Stimulated activated CD8-positive, alpha-beta memory T cell treated with anti-CD3 and anti-CD28 coated beads, Interleukin-15, amount 100 ng/mL, for 24 hours (primary cell): ENCODE data around the gene ACOT7.
"Not testable (repeated sequence)": the region's sequence is repeated elsewhere in the genome, so short reads cannot be mapped to it uniquely, and the experiment has no call there.

ENCODE experiments used
- DNase-seq: peaks from one replicate; pipeline ENCODE4 v3.0.0-alpha.2; 2020; ENCODE audit warnings: low read depth

The ACOT7 gene

DNA sequence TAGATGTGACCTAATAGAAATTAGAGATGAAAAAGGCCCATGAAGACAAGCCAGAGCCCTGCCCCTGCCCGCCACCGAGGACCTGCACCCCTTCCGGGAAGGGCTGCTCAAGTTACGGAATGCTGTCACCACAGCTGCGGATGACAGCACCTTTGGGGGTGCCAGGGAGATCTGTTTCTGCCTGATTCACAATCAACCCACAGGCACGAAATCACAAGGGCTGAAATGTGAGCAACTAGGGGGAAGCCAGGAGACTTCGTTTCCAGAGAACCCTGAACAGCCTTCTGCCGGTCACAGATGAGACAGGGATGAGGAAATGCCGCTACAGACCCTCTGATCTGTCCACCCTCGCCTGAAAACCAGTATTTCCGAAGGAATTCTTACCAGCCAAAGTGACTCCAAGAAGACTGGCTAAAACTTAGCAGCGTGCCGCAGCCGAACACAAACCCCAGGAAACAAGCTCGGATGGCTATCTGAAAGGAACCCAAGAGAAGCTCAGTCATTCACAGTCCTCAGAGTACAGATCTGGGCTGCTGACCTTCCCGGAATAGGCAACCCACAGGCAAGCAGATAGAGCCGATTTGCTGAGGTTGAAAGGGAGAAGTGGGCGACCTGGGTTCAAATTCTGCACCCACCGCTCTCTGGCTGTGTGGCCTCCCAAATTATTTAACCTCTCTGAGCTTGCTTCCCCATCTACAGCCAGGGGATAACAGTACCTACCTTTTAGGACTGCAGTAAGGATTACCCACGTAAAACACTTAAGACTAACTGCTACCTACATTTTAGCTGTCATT is 158.9 kb downstream of the ACOT7 start:
- DNase-seq, result no peak

DNA sequence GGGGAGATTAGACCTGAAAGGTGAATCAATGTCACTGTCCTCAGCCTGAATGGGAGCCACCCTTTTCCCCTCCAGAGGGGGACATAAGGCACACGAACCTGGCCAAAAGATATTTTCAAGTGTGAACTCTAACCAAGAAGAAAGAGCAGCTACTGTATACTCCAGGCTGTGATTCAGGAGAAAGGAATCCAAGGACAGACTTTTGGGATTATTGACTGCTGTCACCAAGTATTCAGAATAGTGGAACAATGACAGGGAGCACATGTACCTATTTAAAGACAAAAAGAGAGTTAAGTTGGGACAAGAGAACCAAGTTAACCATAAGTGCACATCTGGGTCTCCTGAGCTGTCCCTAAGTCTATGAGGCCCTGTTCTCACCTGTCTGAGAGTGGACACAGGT is 160.2 kb downstream of the ACOT7 start:
- no peak for DNase-seq

DNA sequence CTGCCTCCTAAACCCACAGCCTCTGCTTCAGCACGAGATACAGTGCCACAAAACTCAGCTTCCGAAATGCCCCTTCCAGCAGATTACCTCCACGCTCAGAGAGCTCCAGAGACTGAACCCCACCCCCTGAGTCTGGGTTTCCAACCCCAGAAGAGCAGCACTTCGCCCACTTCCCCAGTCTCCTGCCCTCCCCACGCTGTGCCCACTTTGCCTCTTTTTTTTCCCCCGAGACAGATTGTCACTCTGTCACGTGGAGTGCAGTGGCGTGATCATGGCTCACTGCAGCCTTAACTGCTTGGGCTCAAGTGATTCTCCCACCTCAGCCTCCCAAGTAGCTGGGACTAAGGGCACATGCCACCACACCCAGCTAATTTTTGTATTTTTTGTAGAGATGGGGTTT is 167.9 kb downstream of the ACOT7 start:
- no peak for DNase-seq

DNA sequence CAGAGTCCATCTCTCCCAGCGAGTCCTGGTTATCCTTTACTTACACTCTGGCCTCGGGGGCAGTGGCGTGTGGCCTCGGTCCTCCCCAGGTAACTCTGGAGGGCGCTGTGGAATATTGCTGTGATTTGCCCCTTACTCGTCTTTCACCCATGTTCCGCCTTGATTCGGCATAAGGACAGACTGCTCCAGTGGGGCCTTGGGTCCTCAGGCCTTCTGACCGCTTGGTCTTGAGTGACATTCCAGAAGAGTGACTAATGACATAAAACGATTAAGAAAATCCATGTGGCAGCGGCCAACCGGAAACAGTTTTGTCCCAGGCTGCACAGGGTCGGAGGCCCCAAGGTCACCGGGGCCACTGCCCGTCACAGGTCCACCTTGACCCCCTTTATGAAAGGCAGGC is 168.8 kb downstream of the ACOT7 start:
- no peak for DNase-seq

DNA sequence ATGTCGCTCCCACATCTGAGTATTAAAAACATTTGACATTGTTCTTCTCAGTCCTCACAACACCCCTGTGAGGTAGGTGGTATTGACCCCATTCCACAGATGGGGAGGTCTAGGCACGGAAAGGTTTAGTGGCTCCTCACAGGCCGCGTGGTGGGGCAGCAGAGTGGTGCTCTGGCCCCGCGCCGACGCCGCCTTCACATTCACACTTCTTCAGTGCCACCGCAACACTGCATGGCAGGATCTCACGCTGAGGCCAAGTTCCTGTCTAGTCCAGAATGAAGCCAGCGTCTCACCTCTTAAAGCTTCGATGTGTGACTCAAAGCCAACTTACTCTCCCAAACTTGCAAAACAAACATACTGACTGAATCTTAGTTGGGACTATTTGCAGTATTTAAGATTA is 169.9 kb downstream of the ACOT7 start:
- no peak for DNase-seq

DNA sequence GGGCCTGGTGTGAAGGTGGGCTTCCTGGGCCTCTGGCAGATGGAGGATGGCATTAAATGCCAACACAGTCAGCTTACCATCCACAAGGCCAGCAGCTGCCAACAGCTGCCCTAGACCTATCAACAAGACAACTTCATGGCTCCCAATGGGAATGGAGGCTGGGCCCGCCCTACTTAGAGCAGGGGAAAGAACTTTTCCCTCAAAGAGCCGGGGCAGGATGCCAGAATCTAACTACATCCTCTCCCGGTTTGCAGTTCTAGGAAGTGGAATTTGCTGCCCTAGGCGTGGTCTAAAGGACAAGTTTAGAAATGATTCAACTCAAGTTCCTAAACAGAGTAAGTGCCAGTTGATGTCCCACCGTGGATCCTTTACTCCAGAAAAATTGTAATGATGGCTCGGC is 170.9 kb downstream of the ACOT7 start:
- no peak for DNase-seq

DNA sequence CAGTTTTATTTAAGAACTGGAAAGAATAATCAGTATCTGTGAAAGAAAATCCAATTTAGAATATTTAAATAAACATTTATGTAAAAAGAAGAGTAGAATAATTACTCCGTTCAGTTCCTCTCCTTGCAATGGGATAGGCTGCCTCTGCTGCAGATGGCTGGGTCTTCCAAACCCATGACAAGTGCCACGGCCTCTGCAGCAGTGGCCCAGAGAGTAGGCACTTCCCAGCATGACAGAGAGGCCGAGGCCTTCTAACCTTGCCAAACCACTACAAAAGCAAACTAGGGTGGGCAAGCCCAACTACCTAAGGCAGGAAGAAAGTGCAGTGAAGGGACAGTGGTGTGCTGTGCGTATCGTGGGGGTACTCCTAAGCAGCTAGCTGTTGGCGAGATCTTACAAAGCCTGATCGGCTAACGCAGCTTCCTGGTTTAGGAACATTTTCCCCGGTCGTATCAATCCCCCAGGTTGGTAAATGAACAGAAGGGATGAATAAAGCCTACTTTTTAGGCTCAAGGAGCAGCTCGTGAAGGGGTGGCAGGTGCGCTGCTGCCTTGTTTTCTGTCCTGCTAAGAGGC is 172.3 kb downstream of the ACOT7 start:
- DNase-seq, result no peak

DNA sequence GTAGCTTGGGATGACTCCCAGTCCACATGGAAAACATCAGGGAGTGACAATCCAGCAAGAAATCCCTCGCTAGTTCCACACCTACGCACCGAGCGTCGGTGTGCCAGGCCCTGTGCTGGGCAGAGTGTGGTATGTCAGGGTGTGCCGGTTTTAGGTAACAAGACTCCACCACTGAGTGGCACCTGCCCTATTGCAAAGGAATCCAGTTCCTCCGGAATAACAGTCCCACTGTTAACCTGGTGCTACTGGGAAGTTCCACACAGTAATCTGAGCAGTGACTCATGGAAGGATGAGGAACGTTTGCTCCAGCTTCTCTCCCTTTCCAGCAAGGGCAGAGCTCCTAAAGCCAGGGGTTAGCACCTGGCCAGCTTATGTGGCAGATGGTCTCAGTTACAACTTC is 173.3 kb downstream of the ACOT7 start:
- no peak for DNase-seq

DNA sequence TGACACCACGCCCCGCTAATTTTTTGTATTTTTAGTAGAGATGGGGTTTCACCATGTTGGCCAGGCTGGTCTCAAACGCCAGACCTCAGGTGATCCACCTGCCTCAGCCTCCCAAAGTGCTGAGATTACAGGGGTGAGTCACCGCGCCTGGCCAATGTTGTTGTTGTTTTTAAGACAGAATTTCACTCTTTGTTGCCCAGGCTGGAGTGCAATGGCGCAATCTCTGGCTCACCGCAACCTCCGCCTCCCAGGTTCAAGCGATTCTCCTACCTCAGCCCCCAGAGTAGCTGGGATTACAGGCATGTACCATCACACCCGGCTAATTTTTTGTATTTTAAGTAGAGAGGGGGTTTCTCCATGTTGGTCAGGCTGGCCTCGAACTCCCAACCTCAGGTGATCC is 173.9 kb downstream of the ACOT7 start:
- not testable (repeated sequence) for DNase-seq

DNA sequence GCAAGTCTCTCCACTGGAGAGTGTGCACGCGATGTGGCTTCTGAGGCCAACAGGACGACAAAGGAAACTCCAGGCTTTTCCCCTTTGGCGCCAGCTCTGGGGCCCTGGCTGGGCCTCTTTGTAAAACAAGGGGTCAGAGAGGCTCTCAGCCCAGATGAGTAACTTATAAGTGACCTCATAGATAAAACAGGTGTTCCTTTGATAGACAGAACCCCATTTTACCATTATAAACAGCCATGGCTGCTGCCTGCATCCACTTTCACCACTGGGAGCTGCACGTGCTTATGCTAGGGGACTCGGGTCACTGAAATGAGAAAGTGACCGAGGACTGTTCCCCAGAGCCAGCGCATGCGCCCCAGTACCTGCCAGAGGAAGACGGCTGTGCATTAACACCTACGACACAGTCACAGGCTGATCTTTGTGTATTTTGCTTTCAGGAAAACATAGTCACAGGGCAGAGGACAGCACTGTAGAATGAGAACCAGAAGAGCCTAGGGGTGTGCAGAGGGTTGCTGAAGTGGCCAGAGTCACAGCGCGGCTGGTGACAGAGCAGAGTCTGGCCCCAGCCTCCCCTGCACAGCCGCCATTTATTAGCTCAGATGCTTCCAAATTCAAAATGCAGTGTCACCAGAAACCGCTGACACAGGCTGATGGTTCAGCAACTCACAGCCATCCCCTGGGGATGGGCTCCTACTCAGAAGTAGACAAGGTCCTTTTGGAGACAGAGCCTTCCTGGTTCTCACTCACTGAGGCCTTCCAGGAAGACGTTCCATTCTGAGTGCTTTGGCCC is 175.0 kb downstream of the ACOT7 start:
- no peak for DNase-seq
